Esophagus squamous epithelium (tissue), 5 donors: ENCODE data around the gene LCE1F. TPM values are rescaled to one million over a fixed set of nuclear protein-coding genes. Genes with fewer than 3 reads are reported as not detected.

Source experiments
- DNase-seq: peaks from one replicate; lab custom pipeline; 2025; lab: John Stamatoyannopoulos, UW
- H3K27ac ChIP-seq, 4 donors: fragments of 200-600 bp; sonication (generic); one replicate each; pipeline ENCODE4 v1.5.1; 2016 to 2019; ENCODE audit warnings: mild to moderate bottlenecking in 1 of 4
- H3K27me3 ChIP-seq, 4 donors: fragments of 200-600 bp; sonication (generic); 1 replicate in 3 of 4; 2 replicates in 1 of 4; pipeline versions ENCODE4 v1.5.1 to v1.6.0; 2017 to 2021; ENCODE audit warnings: antibody characterized with exemption in 1 of 4
- H3K36me3 ChIP-seq, 3 donors: fragments of 200-600 bp; sonication (generic); one replicate each; pipeline ENCODE4 v1.5.1; 2016 to 2019
- H3K4me1 ChIP-seq, 3 donors: fragments of 200-600 bp; sonication (generic); one replicate each; pipeline ENCODE4 v1.5.1; 2017 to 2019
- H3K4me3 ChIP-seq, 4 donors: fragments of 200-600 bp; sonication (generic); 1 replicate in 3 of 4; 2 replicates in 1 of 4; pipeline ENCODE4 v1.5.1; 2016 to 2019; ENCODE audit warnings: mild to moderate bottlenecking in 2 of 4, moderate library complexity in 1 of 4
- H3K9me3 ChIP-seq, 3 donors: fragments of 200-600 bp; sonication (generic); one replicate each; pipeline ENCODE4 v1.5.1; 2016 to 2019
- CTCF ChIP-seq, 6 experiments: fragments of 450-650 bp in 4 of 6; fragments of 200-600 bp in 2 of 6; sonication (generic) in 2 of 6; IDR thresholded peaks; one replicate each; pipeline ENCODE4 v1.5.1; 2016 to 2019; ENCODE audit warnings: antibody characterized with exemption in 6 of 6, mild to moderate bottlenecking in 4 of 6, moderate library complexity in 4 of 6
- POLR2A ChIP-seq, 4 donors: fragments of 450-650 bp; IDR thresholded peaks; one replicate each; pipeline ENCODE4 v1.6.1; 2017; ENCODE audit warnings: antibody characterized with exemption in 4 of 4, mild to moderate bottlenecking in 4 of 4, moderate library complexity in 3 of 4
- WGBS, 2 donors: methylation state at CpG; one replicate each; pipeline ENCODE4 v1.1.5; 2018; 5-methylcytosine and 5-hydroxymethylcytosine counted together
- intact Hi-C: fragments of 100-400 bp; cut with DNase I; formaldehyde crosslinking; loops from one replicate; pipeline ENCODE4 v1.15.0; 2022
- total RNA-seq, 4 donors: library from RNA; depleted of rRNA; stranded (reverse); fragments of >200 nt; gene quantifications; one replicate each; pipeline ENCODE4 v1.1.0, GENCODE V29; 2016
- donor health status: DM: yes; HTN: yes; CAD: no.

The LCE1F gene
- total RNA-seq, 4 donors from 2014 or later = not detected

DNA sequence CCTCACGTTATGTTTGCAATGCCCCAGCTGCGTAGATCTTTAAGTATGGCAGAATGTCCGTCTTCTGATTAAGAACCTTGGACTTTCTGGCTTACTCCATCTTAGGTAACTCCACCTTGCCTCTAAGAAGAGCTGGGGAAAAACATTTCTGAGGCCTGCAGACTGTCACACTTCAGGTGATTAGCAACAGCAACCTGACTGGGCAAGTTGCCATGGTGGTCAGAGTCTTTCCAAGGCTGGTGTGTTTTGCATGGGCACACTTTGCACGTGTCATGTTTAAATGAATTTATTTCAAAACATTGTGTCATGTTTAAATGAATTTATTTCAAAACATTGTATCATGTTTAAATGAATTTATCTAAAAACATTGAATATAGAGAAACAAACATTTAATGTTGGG lies 16.3 kb upstream of the LCE1F start:
- peaks cover 0 to 3% (median 0%) of the 10 kb centered on the region in 4 donors for H3K27me3 ChIP-seq
- no peak for DNase-seq
- TF ChIP-seq CTCF (IDR thresholded peaks at IDR 0.05) (no peak), POLR2A (IDR thresholded peaks at IDR 0.05) (no peak)
- peak overlapping the region in 1 of 4 donors; percentile 2 for H3K4me3 ChIP-seq
- peak overlapping the region in 1 of 4 donors; percentile 30 for H3K27ac ChIP-seq
- intact Hi-C loops = no loop called here
- 85 to 92% methylated on average over 4 of the region's 4 CpGs for WGBS, 2 donors
- no peaks in the 10 kb centered on the region for H3K36me3 ChIP-seq
- peaks cover 0 to 47% (median 0%) of the 10 kb centered on the region in 3 donors for H3K4me1 ChIP-seq
- H3K9me3 ChIP-seq = no peaks in the 10 kb centered on the region

GRCh38 chr1:152759453-152760173 lies 15.3 kb upstream of the LCE1F start:
- Histone ChIP-seq H3K4me1 (peaks cover 0 to 47% (median 0%) of the 10 kb centered on the region in 3 donors), H3K4me3 (no peak overlapping the region), H3K9me3 (no peaks in the 10 kb centered on the region), H3K27me3 (peaks cover 0 to 3% (median 0%) of the 10 kb centered on the region in 4 donors), H3K27ac (peak overlapping the region in 3 of 4 donors; percentile 39 to 60 (median 44)), H3K36me3 (no peaks in the 10 kb centered on the region)
- 60 to 69% methylated on average over 6 to 7 of the region's 8 CpGs for WGBS, 2 donors
- intact Hi-C loops = no loop called here
- no peak for TF ChIP-seq CTCF (IDR thresholded peaks at IDR 0.05)
- no peak for TF ChIP-seq POLR2A (IDR thresholded peaks at IDR 0.05)
- no peak for DNase-seq

DNA sequence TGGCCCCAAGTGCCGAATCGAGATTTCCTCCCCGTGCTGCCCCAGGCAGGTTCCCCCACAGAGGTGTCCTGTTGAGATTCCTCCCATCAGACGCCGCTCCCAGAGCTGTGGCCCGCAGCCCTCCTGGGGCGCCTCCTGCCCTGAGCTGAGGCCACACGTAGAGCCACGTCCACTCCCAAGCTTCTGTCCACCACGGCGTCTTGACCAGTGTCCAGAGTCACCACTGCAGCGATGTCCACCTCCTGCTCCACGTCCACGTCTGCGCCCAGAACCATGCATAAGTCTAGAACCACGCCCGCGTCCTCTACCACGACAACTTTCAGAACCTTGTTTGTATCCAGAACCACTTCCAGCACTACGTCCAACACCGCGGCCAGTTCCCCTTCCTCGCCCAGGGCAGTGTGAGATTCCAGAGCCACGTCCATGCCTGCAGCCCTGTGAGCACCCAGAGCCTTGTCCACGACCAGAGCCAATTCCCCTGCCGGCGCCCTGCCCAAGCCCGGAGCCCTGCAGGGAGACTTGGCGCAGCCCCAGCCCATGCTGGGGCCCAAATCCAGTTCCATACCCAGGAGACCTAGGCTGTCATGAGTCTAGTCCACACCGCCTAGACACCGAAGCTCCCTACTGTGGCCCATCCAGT lies 14.3 kb upstream of the LCE1F start:
- DNase-seq = no peak
- H3K4me1 ChIP-seq = peaks cover 0 to 47% (median 0%) of the 10 kb centered on the region in 3 donors
- WGBS, 2 donors = 82 to 96% methylated on average over 8 to 19 of the region's 31 CpGs
- peak overlapping the region in 2 of 4 donors; percentile 44 to 60 for H3K27ac ChIP-seq
- H3K27me3 ChIP-seq = no peaks in the 10 kb centered on the region
- intact Hi-C loops = no loop called here
- H3K36me3 ChIP-seq = no peaks in the 10 kb centered on the region
- H3K9me3 ChIP-seq = no peaks in the 10 kb centered on the region
- no peak overlapping the region for H3K4me3 ChIP-seq
- TF ChIP-seq CTCF (IDR thresholded peaks at IDR 0.05) (no peak), POLR2A (IDR thresholded peaks at IDR 0.05) (no peak)

DNA sequence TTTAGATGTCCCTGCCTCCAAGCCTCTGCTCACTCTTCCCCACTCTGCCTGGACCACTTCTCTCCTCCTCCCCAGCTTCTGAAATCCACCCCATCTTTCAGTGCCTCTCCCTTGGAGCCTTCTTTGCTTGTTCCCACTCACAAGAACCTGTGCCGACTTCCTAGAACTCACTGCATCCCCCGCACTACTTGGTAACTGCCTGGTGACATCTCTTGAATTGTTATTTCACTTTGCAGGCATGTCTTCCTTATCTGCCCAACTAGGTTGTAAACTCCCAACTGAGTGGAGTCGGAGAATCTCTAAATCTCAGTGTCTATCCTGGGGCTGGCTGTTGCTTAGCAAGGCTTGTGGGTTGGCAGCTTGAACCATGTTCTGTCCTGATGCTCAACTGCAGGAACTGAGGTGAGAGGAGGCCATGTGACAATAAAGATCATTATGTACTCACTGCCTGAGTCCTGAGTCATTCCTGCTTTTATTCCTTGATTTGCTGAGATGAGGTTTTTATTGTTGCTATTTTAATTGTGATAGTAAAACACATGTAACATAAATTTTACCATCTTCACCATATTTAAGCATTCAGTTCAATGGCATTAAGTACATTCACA lies 13.2 kb upstream of the LCE1F start:
- no peaks in the 10 kb centered on the region for H3K36me3 ChIP-seq
- no peak for DNase-seq
- intact Hi-C loops = no loop called here
- H3K4me3 ChIP-seq = no peak overlapping the region
- WGBS, 2 donors = 88 to 89% methylated on average over 3 of the region's 3 CpGs
- TF ChIP-seq POLR2A (IDR thresholded peaks at IDR 0.05) = no peak
- H3K9me3 ChIP-seq = no peaks in the 10 kb centered on the region
- no peaks in the 10 kb centered on the region for H3K27me3 ChIP-seq
- H3K27ac ChIP-seq = no peak overlapping the region
- peaks cover 0 to 45% (median 0%) of the 10 kb centered on the region in 3 donors for H3K4me1 ChIP-seq

DNA sequence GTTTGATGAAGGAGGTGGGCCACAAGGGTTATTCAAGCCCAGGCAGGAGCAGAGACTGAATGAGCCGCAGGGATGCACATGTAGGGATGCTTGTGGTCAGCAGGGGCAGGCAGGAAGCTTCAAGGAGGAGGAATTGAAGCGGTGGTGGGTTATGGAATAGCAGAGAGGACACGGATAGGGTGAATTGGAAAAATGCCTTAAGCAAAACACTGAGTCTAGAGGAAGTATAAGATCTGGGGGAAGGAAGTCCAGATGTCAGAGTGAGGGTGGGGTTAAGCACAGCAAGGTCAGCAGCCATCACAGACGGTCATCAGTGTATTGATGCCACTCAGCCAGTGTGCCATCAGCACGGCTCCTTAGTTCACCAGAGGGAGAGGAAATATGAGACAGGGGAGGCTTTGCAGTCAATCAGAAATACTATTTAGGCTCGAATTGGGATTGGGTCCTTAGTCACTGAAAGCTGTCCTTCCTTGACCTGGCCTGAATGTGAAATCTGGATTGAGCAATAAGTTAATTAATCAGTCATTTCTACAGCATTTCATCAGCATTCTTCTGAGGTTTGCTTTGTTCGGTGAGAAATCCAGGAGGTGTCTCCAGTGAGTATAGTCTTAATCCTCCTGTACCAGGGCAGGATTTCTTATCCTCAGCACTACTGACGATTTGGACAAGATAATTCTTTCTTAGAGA lies 6.0 kb upstream of the LCE1F start:
- DNase-seq = no peak
- Histone ChIP-seq H3K27ac (no peak overlapping the region), H3K4me3 (no peak overlapping the region), H3K4me1 (peaks cover 0 to 20% (median 3%) of the 10 kb centered on the region in 3 donors), H3K9me3 (no peaks in the 10 kb centered on the region), H3K27me3 (no peaks in the 10 kb centered on the region), H3K36me3 (no peaks in the 10 kb centered on the region)
- TF ChIP-seq POLR2A (IDR thresholded peaks at IDR 0.05) (no peak), CTCF (IDR thresholded peaks at IDR 0.05) (no peak)
- WGBS, 2 donors = 47 to 53% methylated on average over 8 of the region's 8 CpGs
- intact Hi-C loops = no loop called here
